Muscle layer of colon (tissue), 2 donors: ENCODE measurements around the gene NOX4.
"Not testable (repeated sequence)": the region's sequence is repeated elsewhere in the genome, so short reads cannot be mapped to it uniquely, and the experiment has no call there.

Experiments used
- H3K27ac ChIP-seq: one replicate; pipeline ENCODE4 v1.7.0; 2013; ENCODE audit warnings: low read depth, mild to moderate bottlenecking, low read length, moderate library complexity
- H3K27me3 ChIP-seq, 2 donors: one replicate each; pipeline ENCODE4 v1.7.0; 2013; ENCODE audit warnings: low read length in 2 of 2, mild to moderate bottlenecking in 2 of 2; ENCODE audit not compliant: insufficient read depth in 2 of 2, control insufficient read depth in 1 of 2
- H3K36me3 ChIP-seq: one replicate; pipeline ENCODE4 v1.7.0; 2013; ENCODE audit warnings: mild to moderate bottlenecking, low read length; ENCODE audit not compliant: insufficient read depth
- H3K4me1 ChIP-seq: one replicate; pipeline ENCODE4 v1.7.0; 2013; ENCODE audit warnings: mild to moderate bottlenecking, low read length; ENCODE audit not compliant: insufficient read depth
- H3K4me3 ChIP-seq, 2 donors: one replicate each; pipeline ENCODE4 v1.7.0; 2013; ENCODE audit warnings: low read length in 2 of 2, low read depth in 1 of 2, mild to moderate bottlenecking in 1 of 2, moderate library complexity in 1 of 2
- H3K9ac ChIP-seq: one replicate; pipeline ENCODE4 v1.7.0; 2013; ENCODE audit warnings: low read length
- H3K9me3 ChIP-seq: one replicate; pipeline ENCODE4 v1.7.0; 2013; ENCODE audit warnings: mild to moderate bottlenecking, low read length
- donor health status: abdominal sarcoma.
- donor health status: Adenocarcinoma of cecum.

The NOX4 gene

GRCh38 chr11:89421718-89422117 is 69.5 kb downstream of the NOX4 start:
- no peak overlapping the region for H3K9ac ChIP-seq
- no peaks in the 10 kb centered on the region for H3K36me3 ChIP-seq
- H3K27ac ChIP-seq, result no peak overlapping the region
- no peaks in the 10 kb centered on the region for H3K27me3 ChIP-seq
- no peaks in the 10 kb centered on the region for H3K9me3 ChIP-seq
- H3K4me3 ChIP-seq, result no peak overlapping the region
- no peaks in the 10 kb centered on the region for H3K4me1 ChIP-seq

- Histone ChIP-seq H3K27me3 (no peaks in the 10 kb centered on the region), H3K9me3 (no peaks in the 10 kb centered on the region), H3K4me1 (no peaks in the 10 kb centered on the region), H3K27ac (no peak overlapping the region), H3K36me3 (no peaks in the 10 kb centered on the region), H3K9ac (no peak overlapping the region), H3K4me3 (no peak overlapping the region)
These were observed 70.2 kb downstream of the NOX4 start for GRCh38 chr11:89420981-89421380.

GRCh38 chr11:89416961-89417360 is 74.2 kb downstream of the NOX4 start:
- Histone ChIP-seq H3K4me1 (no peaks in the 10 kb centered on the region), H3K27me3 (no peaks in the 10 kb centered on the region), H3K9me3 (no peaks in the 10 kb centered on the region), H3K9ac (no peak overlapping the region), H3K27ac (no peak overlapping the region), H3K4me3 (no peak overlapping the region), H3K36me3 (no peaks in the 10 kb centered on the region)

GRCh38 chr11:89411112-89411511 is 80.1 kb downstream of the NOX4 start:
- H3K9ac ChIP-seq, H3K27ac ChIP-seq, H3K9me3 ChIP-seq, H3K36me3 ChIP-seq, H3K27me3 ChIP-seq, H3K4me3 ChIP-seq, H3K4me1 ChIP-seq: not testable (repeated sequence)

GRCh38 chr11:89410666-89411065 is 80.5 kb downstream of the NOX4 start:
- H3K4me1 ChIP-seq, H3K4me3 ChIP-seq, H3K27ac ChIP-seq, H3K36me3 ChIP-seq, H3K27me3 ChIP-seq, H3K9ac ChIP-seq, H3K9me3 ChIP-seq: not testable (repeated sequence)

GRCh38 chr11:89408441-89408840 is 82.7 kb downstream of the NOX4 start:
- H3K27me3 ChIP-seq, H3K9ac ChIP-seq, H3K4me3 ChIP-seq: not testable (repeated sequence)

GRCh38 chr11:89405629-89406028 is 85.5 kb downstream of the NOX4 start:
- H3K9me3 ChIP-seq, result no peaks in the 10 kb centered on the region
- H3K36me3 ChIP-seq, result no peaks in the 10 kb centered on the region
- no peak overlapping the region for H3K4me3 ChIP-seq
- no peaks in the 10 kb centered on the region for H3K27me3 ChIP-seq
- H3K9ac ChIP-seq, result no peak overlapping the region
- no peak overlapping the region for H3K27ac ChIP-seq
- H3K4me1 ChIP-seq, result no peaks in the 10 kb centered on the region

More at GRCh38 chr11:89408441-89408840, 82.7 kb downstream of the NOX4 start:
- not testable (repeated sequence) for H3K9me3 ChIP-seq, H3K4me1 ChIP-seq, H3K36me3 ChIP-seq, H3K27ac ChIP-seq

GRCh38 chr11:89391654-89392053 is 99.5 kb downstream of the NOX4 start:
- H3K27me3 ChIP-seq, H3K9ac ChIP-seq, H3K27ac ChIP-seq, H3K4me3 ChIP-seq, H3K9me3 ChIP-seq, H3K36me3 ChIP-seq, H3K4me1 ChIP-seq: not testable (repeated sequence)

- H3K4me1 ChIP-seq, H3K4me3 ChIP-seq, H3K36me3 ChIP-seq, H3K27me3 ChIP-seq, H3K27ac ChIP-seq, H3K9me3 ChIP-seq, H3K9ac ChIP-seq: not testable (repeated sequence)
These were observed 103.7 kb downstream of the NOX4 start for GRCh38 chr11:89387501-89387900.

GRCh38 chr11:89382986-89383385 is 108.2 kb downstream of the NOX4 start:
- H3K4me3 ChIP-seq, H3K36me3 ChIP-seq, H3K4me1 ChIP-seq, H3K9ac ChIP-seq, H3K27ac ChIP-seq, H3K9me3 ChIP-seq, H3K27me3 ChIP-seq: not testable (repeated sequence)

- Histone ChIP-seq H3K27me3 (no peaks in the 10 kb centered on the region), H3K4me1 (no peaks in the 10 kb centered on the region), H3K9ac (no peak overlapping the region), H3K4me3 (no peak overlapping the region), H3K27ac (no peak overlapping the region), H3K36me3 (no peaks in the 10 kb centered on the region), H3K9me3 (no peaks in the 10 kb centered on the region)
These were observed 110.1 kb downstream of the NOX4 start for GRCh38 chr11:89381094-89381493.

GRCh38 chr11:89379976-89380771 is 111.0 kb downstream of the NOX4 start:
- H3K27me3 ChIP-seq, H3K4me3 ChIP-seq, H3K9me3 ChIP-seq, H3K36me3 ChIP-seq, H3K9ac ChIP-seq, H3K27ac ChIP-seq, H3K4me1 ChIP-seq: not testable (repeated sequence)
